T-helper 1 cell (primary cell): Measurements from ENCODE around the gene TMC6.

Experiments
- DNase-seq, 5 donors: peaks; one replicate each; pipeline ENCODE4 v3.0.0-alpha.2; 2012 to 2020

Gene TMC6

DNA sequence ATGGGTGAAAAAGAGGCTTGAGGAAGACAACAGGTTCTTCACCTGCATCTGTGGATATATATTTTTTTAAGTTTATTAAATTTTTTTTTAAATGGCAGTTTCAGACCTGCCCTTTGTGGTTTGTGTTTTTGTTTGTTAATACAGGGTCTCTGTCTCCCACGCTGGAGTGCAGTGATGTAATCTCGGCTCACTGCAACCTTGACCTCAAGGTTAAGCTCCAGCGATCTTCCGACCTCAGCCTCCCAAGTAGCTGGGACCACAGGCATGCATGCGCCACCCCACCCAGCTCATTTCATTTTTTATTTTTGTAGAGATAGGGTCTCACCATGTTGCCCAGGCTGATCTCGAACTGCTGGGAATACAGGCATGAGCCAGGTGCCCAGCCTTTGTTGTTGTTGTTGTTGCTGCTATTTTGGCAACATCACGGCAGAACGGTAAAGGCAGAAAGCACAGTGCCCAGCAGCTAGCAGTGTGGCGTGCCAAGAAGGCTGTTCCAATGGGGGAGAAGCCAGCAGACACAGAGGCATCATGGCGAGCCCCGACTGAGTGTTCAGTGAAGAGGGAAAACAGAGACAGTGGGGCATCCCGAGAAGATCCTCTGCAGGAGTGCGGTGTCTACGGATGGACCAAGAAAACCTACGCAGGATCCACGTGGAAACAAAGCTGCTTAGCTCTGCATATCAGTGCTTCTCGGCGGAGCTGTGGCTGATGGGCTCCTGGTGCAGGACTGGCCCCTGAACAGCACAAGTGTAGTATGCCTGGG is 19.6 kb downstream of the TMC6 start:
- DNase-seq = no peak

DNA sequence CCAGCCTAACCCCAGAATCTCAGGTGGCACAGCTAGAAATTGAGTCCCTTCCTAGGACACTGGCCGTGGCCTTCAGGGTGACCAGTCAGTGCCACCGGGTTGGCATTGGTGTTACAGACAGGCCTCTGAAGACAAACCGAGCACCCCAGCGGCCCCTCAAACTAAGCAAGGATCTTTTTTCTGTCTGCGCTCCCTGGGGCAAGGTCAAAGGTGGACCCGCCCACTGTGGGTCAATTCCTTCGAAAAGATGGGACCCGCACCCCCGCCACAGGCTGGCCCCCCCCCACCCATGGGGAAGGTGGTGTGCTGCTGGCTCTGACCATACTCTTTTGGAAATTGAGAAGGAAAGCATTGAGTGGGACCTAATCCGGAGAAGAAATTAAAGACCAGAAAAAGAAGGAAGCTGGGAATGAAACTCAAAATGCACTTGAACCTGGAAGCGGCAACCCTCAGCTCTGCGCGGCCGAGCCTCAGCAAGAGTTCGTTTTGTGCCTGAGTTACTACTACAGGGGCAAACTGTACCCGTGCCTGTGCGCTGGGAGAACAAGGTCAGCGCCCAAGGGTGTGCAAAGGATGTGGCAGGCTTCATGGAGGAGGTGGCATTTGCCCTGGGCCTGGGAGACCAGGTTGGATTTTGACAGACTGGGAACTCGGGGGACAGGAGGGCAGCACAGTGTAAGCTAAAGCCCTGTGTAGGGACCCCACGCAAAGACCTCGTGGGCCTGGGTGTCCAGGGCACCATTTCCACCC is 20.4 kb downstream of the TMC6 start:
- no peak for DNase-seq

DNA sequence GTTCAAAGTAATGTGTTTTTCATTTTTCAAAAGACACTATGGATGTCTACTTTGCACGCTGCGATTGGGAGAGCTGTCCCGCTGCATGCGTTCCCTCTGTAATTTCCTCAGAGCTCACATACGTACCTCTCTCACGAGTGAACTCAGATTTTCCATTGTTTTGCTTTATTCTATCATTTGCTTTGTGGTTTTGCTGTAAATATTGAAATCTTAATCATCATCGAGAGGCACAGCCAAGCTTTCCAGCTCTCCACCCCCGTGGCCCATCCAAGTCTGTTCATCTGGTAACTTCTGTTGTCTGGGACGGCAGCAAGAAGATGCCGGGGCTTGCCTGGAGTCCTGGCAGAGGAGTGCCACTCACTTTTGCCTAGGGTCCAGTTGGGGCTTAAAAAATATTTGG is 21.1 kb downstream of the TMC6 start:
- DNase-seq = no peak

DNA sequence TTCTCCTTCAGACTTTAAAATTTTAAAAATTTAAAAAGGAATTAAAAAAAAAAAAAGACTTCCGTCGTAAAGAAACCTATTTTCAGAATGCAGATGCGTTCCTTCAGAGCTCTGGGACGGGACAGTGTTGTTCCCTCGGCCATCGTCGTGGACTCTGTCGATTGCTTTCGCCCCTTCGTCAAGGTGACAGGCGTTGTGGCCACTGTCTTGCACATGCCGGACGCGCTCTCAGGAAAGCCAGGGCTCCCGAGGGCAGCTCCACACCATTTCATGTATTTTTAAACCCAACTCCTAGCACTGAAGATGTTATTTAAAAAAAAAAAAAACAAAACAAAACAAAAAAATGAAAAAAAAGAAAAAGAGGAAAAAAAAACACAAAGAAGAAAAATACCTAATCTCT is 22.3 kb downstream of the TMC6 start:
- no peak for DNase-seq

DNA sequence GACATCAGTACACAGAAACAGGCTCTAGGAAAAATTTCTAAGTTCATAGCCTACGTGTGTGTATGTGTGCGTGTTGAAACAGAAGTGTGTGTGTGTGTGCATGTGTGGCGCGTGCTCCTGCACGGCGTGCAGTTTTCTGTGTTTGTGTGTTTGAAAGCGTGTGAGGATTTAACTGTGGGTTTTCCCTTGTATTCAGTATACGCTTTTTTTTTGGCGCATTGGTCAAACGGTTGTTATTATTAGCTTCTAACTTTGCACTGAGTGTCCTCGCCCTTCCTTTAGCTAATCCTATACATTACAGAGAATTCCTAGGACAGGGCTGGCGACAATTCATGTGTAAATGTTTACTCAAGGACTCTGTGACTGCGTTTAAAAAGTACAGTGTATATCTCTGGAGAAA is 23.0 kb downstream of the TMC6 start:
- no peak for DNase-seq

DNA sequence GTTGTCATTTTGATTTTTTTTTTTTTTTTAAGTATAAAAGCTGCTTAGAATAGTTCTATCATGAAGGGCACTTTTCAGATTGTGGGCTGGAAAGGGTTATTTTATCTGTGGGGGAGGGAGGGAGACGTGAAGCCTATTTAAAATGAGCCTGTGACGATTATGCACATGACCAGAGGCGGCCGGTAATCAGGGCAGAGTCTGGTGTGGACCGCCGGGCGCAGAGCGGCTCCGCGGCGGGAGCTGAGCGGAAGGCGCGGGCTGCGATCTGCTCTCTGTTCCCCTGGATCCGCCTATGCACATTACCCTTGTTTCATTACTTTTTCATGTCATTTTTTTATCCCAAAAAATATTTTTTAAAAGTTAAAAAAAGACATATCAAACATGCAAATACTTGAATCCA is 23.5 kb downstream of the TMC6 start:
- no peak for DNase-seq

DNA sequence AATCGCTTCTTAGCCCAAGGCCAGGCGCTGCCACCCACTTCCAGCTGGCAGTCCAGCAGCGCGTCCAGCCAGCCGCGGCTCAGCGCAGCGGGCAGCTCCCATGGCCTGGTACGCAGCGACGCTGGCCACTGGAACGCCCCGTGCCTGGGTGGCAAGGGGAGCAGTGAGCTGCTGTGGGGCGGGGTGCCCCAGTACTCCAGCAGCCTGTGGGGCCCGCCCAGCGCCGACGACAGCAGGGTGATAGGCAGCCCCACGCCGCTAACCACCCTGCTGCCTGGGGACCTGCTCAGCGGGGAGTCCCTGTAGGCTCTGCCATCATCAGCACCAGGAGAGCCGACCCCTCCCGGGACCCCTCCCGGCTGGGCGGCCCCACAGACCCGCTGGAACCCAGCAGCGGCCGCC is 24.0 kb downstream of the TMC6 start:
- DNase-seq = no peak

DNA sequence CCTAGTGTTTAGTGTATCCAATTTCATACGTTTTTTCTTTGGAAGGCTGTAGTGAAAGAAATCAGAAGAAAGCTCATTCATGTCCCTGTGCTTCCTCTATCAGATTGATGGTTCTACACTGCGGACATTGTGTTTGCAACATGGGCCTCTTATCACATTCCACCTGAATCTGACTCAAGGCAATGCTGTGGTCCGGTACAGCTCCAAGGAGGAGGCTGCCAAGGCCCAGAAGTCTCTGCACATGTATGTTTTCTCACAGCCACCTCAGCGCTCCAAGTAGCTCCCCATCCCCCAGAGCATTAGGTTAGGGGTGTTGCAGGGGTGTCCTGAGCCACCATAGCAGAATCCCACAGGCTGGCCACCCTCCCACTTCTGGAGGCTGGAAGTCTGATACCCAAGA is 25.2 kb downstream of the TMC6 start:
- DNase-seq = no peak

DNA sequence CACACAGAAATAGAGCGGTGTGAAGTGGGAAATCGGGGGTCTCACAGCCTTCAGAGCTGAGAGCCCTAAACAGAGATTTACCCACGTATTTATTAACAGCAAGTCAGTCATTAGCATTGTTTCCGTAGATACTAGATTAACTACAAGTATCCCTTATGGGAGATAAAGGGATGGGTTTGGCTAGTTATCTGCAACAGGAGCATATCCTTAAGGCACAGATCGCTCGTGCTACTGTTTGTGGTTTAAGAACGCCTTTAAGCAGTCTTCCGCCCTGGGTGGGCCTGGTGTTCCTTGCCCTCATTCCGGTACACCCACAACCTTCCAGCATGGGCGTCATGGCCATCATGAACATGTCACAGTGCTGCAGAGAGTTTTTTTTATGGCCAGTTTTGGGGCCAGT is 27.0 kb downstream of the TMC6 start:
- DNase-seq = no peak

DNA sequence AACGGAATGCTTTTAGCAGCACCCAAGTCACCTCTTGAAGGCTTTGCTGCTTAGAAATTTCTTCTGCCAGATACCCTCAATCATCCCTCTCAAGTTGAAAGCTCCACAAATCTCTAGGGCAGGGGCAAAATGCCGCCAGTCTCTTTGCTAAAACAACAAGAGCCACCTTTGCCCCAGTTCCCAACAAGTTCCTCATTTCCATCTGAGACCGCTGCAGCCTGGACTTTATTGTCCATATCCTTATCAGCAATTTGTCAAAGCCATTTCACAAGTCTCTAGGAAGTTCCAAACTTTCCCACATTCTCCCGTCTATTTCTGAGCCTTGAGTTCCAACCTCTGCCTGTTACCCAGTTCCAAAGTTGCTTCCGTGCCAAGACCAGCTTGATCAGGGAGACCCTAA is 27.4 kb downstream of the TMC6 start:
- DNase-seq = no peak

DNA sequence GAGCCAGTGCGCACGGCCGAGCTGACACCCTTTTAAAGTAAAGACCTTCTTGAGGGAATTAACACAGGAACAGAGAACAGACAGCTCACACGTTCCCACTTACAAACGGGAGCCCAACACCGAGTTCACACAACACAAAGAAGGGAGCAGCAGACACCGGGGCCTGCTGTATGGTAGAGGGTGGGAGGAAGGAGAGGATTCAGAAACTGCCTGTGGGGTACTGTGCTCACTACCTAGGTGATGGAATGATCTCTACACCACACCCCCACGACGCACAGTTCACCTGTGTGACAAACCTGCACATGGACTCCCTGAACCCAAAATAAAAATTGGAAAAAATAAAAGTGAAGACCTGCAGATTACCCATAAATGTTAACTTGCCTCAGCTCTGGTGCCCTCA is 32.5 kb downstream of the TMC6 start:
- no peak for DNase-seq

DNA sequence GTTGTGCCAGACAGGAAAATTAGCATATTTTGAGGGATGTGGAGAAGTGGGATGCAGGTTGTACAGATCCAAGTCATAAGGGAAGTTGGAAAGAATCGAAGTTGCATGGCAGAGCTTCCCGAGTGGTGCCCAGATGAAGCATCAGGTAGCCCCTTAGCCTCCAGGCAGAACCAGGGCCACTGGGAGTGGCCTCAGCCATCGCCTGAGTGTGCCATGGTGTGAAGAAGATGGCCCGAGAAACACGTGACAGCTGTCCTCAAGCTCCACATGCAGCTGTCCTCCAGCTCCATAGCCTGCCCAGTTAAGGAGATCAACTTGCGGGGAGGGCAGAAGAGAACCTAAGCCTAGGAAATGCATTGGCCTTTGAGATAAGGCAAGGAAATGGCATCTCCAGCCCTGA is 33.5 kb downstream of the TMC6 start:
- DNase-seq = no peak

DNA sequence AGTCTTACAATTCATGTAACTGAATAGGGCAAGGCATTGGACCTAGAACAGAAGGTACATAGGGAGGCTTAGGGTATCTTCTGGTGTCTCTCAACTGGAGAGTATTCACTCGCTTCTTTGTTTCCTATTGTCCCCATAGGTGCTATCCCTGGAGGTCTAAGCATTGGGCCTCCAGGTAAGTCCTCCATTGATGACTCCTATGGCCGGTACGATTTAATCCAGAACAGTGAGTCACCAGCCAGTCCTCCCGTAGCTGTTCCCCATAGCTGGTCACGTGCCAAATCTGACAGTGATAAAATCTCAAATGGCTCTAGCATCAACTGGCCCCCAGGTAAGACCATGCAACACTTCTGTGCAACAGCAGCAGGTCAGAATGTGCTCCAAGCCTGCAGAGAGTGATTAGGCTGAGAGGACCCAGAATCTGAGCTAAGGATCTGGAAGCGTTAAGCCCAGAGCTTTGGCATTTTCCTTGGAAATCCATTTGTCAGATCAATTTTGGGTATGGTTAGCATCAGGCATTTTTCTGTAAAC is 35.7 kb downstream of the TMC6 start:
- DNase-seq = no peak

DNA sequence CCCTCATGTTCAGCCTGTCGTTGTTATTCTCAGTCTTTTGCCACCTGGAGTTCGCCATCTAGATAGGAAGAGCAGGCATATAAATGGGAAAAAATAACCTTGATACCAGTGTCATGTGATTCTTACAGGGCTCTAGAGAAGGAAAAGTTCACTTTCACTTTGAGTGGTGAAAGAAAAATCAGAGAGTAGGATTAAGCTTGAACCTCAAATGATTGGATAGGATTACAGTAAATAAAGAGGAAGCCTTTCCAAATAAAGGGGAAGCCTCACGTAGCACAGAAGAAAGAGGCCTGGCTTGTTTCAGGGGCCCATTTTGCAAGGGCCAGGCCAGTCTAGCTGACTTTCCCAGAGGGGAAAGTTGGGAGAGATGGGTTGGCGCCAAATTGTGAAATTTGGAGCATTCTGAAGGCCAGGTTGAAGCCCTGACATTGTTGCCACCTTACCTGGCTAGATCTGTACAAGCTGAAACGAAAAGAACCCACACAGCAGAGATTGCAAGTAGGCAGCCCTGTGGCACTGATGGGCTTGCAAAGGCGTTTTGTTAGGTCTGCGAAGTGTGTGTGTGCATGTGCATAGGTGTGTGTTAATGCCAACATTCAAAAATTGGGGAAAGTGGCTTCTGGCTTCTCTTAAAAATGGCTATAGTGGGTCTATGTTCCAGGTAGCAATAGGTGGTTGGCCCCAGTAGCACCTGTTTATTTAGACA is 38.8 kb downstream of the TMC6 start:
- DNase-seq = no peak

DNA sequence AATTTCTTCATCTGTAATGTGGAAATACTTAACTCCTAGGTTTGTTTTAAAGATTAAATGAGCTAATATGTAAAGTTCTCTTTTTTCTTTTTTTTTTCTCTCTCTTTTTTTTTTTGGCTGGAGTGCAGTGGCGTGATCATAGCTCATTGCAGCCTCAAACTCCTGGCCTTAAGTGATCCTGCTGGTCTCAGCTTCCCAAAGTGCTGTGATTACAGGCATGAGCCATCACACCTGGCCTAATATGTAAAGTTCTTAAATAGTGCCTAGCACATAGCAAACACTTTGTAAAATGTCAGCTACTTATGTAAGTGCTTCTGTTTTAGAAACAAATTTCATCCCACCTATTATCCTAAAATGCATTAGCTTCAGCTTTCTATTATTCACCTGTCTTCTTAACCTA is 40.0 kb downstream of the TMC6 start:
- no peak for DNase-seq

DNA sequence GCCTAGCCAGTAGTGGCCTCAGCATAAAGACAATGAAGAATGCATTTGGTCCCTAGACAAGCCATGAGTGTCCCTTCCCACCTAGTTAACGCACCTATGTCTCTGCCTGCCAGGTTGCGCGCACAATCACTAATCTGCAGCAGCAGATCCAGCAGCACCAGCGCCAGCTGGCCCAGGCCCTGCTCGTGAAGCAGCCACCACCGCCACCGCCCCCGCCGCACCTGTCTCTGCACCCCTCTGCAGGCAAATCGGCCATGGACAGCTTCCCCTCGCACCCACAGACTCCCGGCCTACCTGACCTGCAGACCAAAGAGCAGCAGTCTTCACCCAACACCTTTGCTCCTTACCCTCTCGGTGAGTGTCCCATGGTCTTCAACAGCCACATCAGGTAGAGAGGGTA is 41.8 kb downstream of the TMC6 start:
- no peak for DNase-seq

DNA sequence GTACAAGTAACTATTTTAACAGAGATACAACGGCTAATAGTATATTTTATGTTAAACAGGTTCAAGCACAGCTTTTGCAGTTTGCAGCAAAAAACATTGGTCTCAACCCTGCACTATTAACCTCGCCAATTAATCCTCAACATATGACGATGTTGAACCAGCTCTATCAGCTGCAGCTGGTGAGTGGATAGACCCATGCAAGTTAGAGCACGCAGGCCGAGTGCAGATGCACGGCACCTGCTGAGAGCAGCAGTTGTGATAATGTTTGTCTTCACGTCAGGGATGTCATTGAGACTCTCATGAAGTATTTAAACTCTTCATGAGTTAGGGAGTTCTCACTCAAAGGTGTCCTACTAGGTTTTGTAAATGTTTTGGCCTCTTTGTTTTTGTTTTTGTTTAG is 45.6 kb downstream of the TMC6 start:
- no peak for DNase-seq

DNA sequence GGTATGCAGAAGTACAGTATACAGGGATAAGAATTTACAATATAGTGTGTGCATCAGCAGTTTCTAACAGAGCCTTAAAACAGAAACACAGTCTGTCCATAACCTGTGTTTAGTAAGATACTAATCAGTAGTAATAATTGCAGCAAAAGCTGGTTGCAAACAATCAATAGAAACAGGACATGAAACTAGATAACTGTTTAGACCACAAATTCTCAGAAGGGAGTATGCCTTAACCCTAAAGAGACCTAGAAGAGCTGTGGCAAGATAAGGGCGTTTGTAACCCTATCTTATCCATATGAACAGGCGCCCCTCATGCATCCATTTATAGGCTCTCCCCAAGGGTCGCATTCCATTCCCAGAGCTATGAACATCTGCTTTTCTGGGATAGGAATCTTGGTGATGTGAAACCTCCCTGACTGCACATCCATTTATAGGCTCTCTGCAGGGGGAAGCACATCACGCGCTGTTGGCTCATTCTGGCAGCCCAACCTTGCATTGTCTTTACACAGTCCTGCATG is 46.1 kb downstream of the TMC6 start:
- peak in 1 of 5 donors; percentile 14 for DNase-seq

DNA sequence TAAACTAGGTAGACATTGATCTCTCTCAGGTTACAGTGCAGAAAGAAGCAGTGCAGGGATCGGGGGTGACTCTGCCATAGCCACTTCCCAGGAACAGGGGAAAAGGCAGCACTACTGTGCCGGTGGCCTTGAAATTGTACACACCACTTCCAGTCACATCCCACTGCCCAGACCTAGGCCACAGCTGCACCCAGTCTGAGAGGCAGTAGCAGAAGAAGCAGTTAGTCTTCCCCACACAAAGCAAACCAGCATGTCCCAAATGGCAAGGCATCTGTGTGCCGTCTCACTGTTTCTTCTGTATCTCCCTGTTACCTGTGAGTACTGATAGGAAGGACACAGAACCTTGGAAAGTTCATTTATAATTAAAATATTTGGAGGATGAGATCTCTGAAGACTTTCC is 47.0 kb downstream of the TMC6 start:
- no peak for DNase-seq

DNA sequence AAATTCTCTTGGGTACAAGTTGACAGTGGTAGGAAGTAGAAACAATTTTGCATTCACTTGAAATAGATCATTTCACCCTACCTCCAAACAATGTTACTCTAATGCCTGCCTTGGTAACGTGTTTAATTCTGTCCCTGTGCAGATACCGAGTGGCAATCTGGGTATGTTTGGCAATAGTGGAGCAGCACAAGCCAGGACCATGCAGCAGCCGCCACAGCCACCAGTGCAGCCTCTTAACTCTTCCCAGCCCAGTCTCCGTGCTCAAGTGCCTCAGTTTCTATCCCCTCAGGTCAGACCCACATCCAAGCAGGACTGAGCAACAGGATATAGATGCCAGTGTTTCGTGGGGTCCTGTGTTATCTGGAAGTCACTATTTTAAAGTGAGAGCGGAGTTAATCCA is 49.3 kb downstream of the TMC6 start:
- DNase-seq = no peak

DNA sequence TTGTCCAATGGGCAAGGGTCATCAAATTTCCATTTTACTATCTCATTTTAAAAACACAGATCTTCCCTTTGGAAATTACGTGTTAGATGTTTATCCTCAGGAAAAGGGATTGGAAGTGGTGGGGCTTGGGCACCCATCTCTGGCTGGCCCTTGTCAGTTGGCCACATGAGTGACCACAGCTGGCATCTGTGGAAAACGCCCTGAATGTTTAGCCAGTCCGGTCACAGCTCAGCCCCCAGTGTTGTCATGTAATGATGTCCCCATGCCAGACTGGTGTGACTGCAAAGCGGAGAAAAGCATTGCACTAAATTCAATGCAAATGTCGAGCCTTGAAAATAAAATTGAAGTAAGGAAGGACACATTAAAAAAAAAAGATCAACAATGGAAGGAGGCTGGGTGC is 53.0 kb downstream of the TMC6 start:
- no peak for DNase-seq

DNA sequence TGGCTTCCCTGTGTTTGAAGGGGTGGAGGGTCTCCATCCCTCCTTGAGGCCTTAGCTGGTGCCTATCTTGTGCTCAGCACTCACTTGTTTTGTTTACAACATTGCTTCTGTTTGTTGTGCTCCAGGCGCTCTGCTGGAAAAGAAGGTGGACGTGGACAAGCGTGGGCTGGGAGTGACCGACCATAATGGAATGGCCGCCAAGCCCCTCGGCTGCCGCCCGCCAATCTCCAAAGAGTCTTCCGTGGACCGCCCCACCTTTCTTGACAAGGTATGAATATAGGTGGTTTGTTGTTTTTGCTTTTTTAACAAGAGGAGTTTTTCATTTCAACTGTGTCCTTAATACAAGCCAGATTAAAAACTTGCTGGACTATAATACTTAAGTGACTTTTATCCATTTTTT is 53.5 kb downstream of the TMC6 start:
- DNase-seq = no peak

DNA sequence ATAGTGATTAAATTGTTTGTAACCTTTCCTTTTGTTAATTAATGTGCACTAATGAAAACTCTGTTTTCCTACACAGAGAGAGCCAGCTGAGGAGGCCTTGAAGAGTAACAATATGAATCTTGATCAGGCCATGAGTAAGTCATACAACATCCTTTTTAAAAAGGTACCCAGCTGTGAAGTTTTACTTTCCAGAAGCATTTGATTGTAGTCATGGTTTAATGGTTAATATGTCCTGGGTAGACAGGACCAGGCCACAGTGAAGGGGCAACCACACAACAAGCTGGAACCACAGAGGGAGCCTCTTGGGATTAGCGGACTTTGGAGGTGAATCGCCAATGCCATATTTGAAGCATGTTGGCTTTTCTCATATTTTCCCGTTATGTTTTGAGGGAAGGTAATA is 55.6 kb downstream of the TMC6 start:
- no peak for DNase-seq

DNA sequence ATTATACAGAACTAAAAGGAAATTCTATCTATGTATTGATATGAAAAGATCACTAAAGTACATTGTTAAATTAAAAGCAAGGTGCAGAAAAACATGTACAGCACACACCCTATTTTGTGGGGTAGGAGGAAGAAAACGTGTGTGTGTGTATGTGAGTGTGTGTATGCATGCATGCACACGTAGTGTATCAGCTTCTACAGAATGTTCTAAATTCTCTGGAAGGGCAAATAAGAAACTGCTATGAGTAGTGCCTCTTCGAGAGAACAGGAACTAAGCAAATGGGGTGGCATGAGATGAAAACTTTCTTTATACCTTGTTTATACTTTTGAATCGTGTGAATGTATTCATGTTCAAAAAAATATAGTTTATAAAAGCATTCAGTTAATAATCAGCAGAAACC is 58.9 kb downstream of the TMC6 start:
- no peak for DNase-seq
